WTC11 (cell line): ENCODE results near the gene C17orf58. TPM values are rescaled to one million over a fixed set of nuclear protein-coding genes. Genes with fewer than 3 reads are reported as not detected.

Source experiments
- ATAC-seq: fragments of 200-7000 bp; cut with Tn5 transposase; 2 replicates; pipeline ENCODE4 v1.10.0; 2021; ENCODE audit warnings: mild to moderate bottlenecking, moderate library complexity
- CTCF ChIA-PET: fragments of 300-600 bp; sonication (Branson Sonifier 250); formaldehyde crosslinking; loops from one replicate; lab custom pipeline; 2021; ENCODE audit warnings: antibody characterized with exemption; lab: Charles Lee
- POLR2A ChIA-PET: fragments of 350-600 bp; sonication (Branson Sonifier 250); formaldehyde crosslinking; loops from one replicate; lab custom pipeline; 2021; ENCODE audit warnings: antibody characterized with exemption; lab: Charles Lee
- DNase-seq: peaks from one replicate; pipeline ENCODE4 v3.0.0; 2021; ENCODE audit warnings: low spot score
- H3K27ac Mint-ChIP-seq: 2 replicates; pipeline ENCODE4 v1.8.0; 2021; ENCODE audit warnings: mixed read lengths
- H3K27me3 Mint-ChIP-seq: 2 replicates; pipeline ENCODE4 v1.8.0; 2021; ENCODE audit warnings: low read depth, mild to moderate bottlenecking, moderate library complexity, mixed read lengths
- H3K36me3 Mint-ChIP-seq: 2 replicates; pipeline ENCODE4 v1.8.0; 2021; ENCODE audit warnings: mixed read lengths
- H3K4me1 Mint-ChIP-seq: 2 replicates; pipeline ENCODE4 v1.8.0; 2022; ENCODE audit warnings: mixed read lengths
- H3K4me3 Mint-ChIP-seq: 2 replicates; pipeline ENCODE4 v1.8.0; 2021; ENCODE audit warnings: mild to moderate bottlenecking, moderate library complexity, mixed read lengths
- H3K9me3 Mint-ChIP-seq: 2 replicates; pipeline ENCODE4 v1.8.0; 2021; ENCODE audit warnings: mixed read lengths
- ZNF317 ChIP-seq: sonication (generic); formaldehyde crosslinking; IDR thresholded peaks from 2 replicates; pipeline ENCODE4 v1.8.1; 2023; ENCODE audit warnings: low read depth, mild to moderate bottlenecking, moderate library complexity, missing genetic modification reagents, borderline replicate concordance
- total RNA-seq: library from RNA; stranded (reverse); gene quantifications from 3 replicates; pipeline ENCODE4 v1.2.3, GENCODE V29; 2021

The C17orf58 gene
- total RNA-seq, 1 experiment from 2014 or later = 28.2 TPM

GRCh38 chr17:67942810-67943209 lies 53.5 kb downstream of the C17orf58 start:
- Mint-ChIP-seq H3K36me3 (peaks cover 85% of the 10 kb centered on the region), H3K4me1 (no peaks in the 10 kb centered on the region), H3K4me3 (no peak overlapping the region), H3K27me3 (no peaks in the 10 kb centered on the region), H3K27ac (no peak overlapping the region), H3K9me3 (no peaks in the 10 kb centered on the region)
- CTCF ChIA-PET = interaction anchor here (0.6 to 1.9 kb wide), 17 partner anchors 11 to 467 kb away, joined by 3 to 18 read pairs (median 4); no protein-coding TSS in a partner anchor
- POLR2A ChIA-PET = interaction anchor here (1.0 kb wide), 1 partner anchor 16 kb away, joined by 3 read pairs; no protein-coding TSS in a partner anchor
- ATAC-seq = peak; percentile 61
- no peak for DNase-seq
- TF ChIP-seq ZNF317 = no peak

Other genes with a start within 250 kb of the C17orf58 start
- gene BPTF, start 171.0 kb downstream of the C17orf58 start, total RNA-seq = 177 to 181 TPM (median 178 TPM) in 3 replicates
- 426 to 466 TPM (median 431 TPM) in 3 replicates for gene KPNA2, start 39.3 kb upstream of the C17orf58 start, total RNA-seq